GM21825 (cell line): Measurements from ENCODE around the gene EGFL8.
A peak's percentile ranks its signal among the peaks of the same experiment; 100 is the strongest.

ENCODE experiments used
- ATAC-seq: cut with Tn5 transposase; IDR thresholded peaks from one replicate; pipeline ENCODE4 v1.9.1; 2021; ENCODE audit warnings: mild to moderate bottlenecking, moderate library complexity; ENCODE audit not compliant: unreplicated experiment

The EGFL8 gene

DNA sequence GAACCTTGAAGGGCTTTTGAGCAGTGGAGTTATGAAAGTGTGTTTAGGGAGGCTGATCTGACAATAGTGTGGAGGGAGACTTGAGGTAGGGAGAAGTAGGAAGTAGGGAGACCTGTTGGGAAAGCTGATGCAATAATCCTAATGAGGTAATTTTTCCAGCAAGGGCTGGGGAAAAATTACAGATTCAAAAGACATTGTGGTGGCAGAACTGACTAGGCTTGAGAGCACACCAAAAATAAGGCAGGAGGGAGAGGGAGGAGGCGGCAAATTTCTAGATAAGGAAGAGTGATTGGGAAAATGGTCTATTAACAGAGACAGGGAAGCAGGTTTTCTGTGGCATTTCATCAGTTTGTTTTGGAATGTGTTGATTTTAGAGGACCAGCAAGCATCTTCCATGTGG, 18.1 kb upstream of the EGFL8 start:
- ATAC-seq, result no peak

DNA sequence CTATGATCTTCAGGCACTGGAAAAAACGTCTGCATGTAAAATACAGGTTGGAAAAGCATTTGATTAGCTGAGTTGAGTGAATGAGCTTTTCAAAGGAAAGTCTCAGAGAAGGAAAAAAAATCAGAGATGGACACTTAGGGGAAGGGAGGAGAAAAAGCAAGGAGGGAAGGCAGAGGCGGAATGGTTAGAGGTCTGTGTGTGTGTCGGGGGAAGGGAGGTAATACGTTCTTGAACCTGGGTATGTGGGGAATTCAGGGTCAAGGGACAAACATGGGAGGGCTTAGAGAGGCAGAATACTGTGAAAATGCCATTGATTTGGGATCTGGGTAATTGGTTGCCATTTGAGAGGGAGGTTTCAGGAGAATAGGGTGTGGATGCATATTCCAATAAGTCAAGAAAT, 17.7 kb upstream of the EGFL8 start:
- no peak for ATAC-seq

GRCh38 chr6:32147401-32148132, 16.8 kb upstream of the EGFL8 start:
- ATAC-seq, result no peak

- ATAC-seq, result no peak
These were observed 15.9 kb upstream of the EGFL8 start for GRCh38 chr6:32148289-32149091.

- ATAC-seq, result no peak
These were observed 15.2 kb upstream of the EGFL8 start for GRCh38 chr6:32149092-32149755.

- ATAC-seq, result no peak
These were observed 14.2 kb upstream of the EGFL8 start for GRCh38 chr6:32149932-32150870.

DNA sequence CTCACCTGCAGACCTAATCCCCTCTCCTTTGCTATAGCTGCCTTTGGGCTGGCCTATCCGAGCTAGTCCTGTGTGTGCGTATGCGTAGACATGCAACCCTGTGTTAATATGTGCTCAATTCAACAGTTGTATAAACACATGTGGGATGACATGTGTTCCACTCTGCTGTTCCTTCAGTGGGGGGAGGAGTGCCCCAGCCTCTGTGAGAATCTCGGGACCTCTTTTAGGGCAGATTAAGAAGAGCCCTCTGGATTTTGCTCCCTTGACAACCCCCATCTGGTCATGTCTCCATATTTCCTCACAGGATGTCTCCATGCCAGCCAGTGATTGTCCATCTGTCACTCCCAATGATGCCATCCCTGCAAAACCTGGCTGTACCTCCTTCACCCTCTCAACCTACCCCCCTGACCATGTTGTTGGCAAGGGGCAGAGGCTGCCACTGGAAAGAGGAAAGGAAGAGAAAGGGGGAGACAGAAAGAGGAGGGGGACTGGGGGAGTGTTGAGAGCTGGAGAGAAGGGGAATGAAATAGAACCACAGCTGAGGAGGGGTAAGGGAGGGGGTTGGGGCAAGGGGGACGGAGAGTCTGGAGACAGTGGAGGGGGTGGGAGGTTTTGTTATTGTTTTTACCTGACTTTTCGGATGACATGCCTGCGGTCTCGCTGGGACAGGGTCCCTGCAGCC, 13.1 kb upstream of the EGFL8 start:
- no peak for ATAC-seq

- no peak for ATAC-seq
These were observed 12.3 kb upstream of the EGFL8 start, which contains the start of gene PRRT1 for GRCh38 chr6:32151863-32152768. PRRT1 (minus strand) TSS chr6:32151939; CDS start chr6:32151827, 112 bp downstream.

GRCh38 chr6:32152769-32153563, 11.4 kb upstream of the EGFL8 start:
- ATAC-seq, result no peak

DNA sequence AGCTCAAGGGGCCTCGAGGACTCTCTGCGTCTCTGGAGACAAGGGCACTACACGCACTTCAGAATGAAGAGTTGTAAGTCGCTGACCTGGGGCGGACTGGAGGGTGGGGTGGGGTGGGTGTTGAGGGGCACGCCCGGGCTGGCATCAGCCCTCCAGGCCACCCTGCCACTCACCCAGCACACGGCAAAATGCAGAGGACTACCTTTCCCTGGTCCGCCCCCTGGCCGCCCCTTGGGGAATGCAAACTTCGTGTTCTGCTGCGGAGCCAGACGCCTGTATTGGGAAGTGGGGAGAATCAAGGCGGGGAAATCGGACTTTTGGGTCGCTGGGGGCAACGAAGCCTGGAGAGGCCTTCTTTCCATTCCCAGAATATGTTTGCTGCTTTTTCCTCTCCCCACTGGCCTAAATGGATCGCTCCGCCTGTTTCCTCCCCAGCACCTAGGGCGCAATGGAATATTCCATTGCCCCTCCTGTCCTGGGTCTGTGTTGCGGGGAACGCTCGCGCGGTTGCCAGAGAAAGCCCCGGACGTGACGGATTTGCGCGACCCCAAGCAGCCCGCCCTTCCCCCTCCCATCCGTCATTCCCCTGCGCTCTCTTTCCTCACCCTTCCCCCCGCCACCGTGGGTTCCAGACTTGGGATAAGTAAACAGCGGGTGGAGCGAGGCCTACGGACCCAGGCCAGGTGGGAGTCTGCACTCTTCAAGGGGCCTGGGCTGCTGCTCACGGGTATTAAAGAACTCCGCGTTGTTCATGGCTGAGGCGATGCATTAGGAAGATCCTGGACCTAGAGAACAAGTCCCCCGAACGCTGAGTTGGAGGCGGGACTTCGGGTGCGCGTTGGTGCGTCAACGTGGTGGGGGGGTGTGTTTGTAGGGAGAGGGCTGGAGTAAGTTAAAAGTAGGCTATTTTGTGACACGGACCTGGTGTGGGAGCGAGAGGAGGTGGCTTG, 10.6 kb upstream of the EGFL8 start, which contains the start of gene PPT2:
Gene PPT2, plus strand, starts transcription at position 578 of the 950 bp plus-strand sequence. CDS start 454 bp downstream, outside the sequence.
- ATAC-seq, result peak; percentile 45

DNA sequence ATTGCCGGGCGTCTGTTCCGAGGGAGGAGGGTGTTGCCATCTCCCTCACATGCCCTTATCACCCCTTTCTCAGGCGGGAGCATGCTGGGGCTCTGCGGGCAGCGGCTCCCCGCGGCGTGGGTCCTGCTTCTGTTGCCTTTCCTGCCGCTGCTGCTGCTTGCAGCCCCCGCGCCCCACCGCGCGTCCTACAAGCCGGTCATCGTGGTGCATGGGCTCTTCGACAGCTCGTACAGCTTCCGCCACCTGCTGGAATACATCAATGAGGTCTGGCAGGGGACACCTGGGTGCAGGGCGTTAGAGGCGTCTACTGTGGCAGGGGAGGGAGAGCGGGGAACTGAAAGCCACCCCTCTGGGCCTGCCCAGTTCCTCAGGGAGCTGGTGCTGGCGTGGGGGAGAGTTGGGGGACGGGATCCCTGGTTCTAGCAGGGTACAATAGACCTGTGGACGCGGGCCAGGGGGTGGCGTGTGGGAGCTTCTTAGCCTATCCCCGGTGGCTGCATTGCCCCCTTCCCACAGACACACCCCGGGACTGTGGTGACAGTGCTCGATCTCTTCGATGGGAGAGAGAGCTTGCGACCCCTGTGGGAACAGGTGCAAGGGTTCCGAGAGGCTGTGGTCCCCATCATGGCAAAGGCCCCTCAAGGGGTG, 9.8 kb upstream of the EGFL8 start:
- ATAC-seq, result no peak

- no peak for ATAC-seq
These were observed 7.5 kb upstream of the EGFL8 start for GRCh38 chr6:32156891-32157290.

DNA sequence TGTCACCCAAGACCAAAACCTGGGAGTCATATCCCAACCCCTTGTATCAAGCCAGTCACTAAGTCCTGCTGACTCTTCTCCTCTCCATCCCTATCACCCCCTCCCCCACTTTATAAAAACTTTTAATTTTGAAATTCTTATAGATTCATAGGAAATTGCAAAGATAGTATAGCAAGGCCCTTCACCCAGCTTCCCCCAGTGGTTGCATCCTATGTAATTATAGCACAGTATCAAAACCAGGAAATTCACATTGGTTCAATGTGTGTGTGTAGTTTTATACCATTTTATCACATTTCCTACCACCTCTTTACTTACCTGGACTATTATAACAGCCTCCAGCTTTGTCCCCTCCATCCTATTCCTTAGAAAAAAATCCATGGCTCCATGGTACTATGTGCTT, 6.3 kb upstream of the EGFL8 start:
- no peak for ATAC-seq

- no peak for ATAC-seq
These were observed 686 bp upstream of the EGFL8 start for GRCh38 chr6:32163559-32164258.

- no peak for ATAC-seq
These were observed 2.1 kb downstream of the EGFL8 start for GRCh38 chr6:32166411-32167061.
